Astrocyte of the hippocampus (primary cell): ENCODE data around the gene LRRC19.

Source experiments
- DNase-seq: peaks from one replicate; pipeline ENCODE4 v3.0.0; 2011; ENCODE audit warnings: low read depth, low spot score

Gene LRRC19, protein sequence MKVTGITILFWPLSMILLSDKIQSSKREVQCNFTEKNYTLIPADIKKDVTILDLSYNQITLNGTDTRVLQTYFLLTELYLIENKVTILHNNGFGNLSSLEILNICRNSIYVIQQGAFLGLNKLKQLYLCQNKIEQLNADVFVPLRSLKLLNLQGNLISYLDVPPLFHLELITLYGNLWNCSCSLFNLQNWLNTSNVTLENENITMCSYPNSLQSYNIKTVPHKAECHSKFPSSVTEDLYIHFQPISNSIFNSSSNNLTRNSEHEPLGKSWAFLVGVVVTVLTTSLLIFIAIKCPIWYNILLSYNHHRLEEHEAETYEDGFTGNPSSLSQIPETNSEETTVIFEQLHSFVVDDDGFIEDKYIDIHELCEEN

DNA sequence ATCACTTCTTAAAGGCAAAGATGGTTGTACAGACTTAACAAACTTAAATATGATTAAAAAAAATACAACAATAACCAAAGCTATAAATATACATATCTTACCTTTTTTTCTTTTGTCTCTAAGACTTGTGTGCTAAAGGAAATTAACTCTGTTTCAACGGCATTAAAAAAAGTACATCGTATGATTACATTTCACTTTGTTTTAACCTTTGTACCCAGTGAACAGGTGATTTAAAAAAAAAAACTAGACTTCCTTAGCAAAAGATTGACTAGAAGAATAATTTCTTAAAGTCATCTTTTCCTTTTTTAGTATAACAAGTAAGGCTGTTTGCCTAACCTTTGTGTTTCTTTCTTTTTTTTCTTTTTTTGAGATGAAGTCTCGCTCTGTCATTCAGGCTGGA is at the start of gene LRRC19:
LRRC19 (minus strand) TSS at position 182 of the 400 bp plus-strand sequence. CDS start 5,978 bp downstream, outside the sequence.
- no peak for DNase-seq

DNA sequence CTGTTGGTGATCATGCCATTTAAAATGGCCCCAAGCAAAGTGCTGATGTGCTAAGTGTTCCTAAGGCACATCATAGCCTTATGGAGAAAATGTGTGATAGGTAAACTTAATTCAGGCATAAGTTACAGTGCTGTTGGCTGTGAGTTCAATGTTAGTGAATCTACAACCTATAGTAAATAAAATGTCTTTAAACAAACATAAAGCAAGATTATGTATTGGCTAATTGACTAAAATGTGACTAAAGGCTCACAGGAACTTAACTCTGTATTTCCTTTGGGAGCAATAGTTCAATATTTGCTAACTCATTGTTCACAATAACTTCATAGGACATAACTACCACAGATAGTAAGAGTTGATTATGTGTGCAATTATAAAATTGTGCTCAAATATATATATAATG is 49.4 kb upstream of the LRRC19 start:
- no peak for DNase-seq

DNA sequence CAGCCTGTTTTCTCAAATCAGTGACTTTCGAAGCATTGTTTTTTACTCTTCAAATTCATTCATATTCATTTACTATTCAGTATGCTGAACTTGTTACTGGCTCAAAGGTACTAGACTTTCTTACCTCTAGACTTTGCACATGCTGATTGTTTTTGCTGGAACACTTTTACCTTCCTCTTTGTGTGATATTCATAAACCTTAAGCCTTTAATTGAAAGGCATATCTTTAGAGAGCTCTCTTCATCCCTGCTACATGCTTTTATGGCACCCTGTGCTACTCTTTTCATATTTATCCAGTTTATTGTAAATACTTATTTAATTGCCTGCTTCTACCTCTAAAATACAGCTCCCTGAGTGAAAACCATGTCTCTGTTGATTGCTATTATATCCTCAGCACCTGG is 48.7 kb upstream of the LRRC19 start:
- DNase-seq = no peak

DNA sequence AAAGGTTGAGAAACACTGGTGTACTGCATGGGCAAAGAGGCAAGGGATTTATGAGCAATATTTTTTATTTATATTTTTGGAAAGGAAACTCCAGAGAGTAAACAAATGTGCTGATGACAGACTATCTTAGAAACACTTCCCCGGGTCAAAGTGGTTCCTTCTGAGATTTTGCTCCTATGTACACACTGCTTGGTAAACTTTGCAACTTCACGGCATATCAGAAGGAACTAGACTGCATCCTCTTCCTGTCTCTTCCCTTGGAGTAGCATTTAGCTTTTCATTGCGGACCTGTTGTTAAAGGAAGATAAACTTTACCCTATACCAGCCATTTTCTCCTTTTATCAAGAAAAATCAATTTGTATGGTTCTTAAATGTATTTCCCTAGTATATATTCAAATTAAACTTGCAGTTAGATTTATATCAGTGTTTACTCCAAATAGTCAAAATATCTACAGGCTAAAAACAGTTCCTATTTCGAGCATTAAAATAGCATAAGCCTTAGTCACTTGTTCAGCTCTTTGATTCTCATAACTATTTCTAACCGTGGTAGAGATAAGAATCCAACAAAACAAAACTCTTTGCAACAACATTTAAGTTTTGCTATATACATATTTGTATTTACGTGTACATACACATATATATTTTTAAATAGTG is 48.0 kb upstream of the LRRC19 start:
- DNase-seq = peak; percentile 29

DNA sequence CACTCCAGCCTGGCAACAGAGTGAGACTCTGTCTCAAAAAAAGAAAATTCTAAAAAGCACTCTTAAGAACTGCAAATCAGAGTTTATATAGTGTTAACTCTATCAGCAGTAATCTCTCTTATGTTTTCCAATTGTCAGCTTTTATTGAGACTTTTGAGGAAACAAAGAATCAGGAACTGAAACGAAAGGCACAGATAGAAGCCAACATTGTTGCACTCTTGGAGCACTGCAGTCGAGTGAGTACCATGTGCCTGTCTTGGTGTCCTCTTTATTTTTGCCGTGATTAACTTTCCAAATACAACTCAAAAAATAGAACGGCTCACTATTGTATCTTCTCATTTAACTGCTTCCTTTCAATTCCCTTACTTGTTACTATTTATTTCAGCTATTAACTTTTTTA is 41.7 kb upstream of the LRRC19 start:
- DNase-seq = no peak

DNA sequence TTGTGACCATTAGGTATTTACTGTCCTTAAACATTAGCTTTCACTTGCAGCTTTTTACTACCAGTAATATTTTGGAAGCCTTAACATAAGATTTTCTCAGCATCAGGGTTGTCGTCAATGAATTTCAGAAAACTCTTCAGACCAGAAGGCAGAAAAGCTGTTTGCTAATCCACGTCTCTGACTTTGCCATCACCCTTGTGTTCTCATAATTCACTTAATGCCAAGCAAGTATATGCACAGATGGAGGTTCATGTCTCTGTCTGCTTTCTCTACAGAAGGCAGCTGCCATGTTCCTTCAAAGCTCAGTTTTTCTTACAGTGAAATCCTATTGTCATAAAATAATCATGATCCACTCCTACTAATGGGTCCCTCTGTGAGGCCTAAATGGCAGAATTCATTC is 37.7 kb upstream of the LRRC19 start:
- no peak for DNase-seq

DNA sequence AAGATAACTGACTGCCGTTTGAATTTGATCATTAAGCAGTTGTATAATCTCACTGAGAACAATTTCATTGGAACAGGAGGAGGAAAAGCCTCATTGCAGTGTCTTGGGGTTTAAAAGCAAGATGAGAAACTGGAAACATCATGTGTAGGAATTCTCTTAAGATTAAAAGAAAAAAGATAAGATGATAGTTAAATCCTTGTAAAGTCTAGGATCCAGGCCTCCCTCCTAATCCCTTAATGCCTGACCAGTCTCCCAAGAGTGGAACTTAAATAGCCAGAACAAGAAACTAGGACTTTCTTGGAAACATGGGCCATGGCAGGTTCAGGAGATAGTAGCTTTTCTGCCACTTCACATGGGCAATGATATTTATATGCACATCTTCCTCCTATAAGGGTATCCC is 37.0 kb upstream of the LRRC19 start:
- DNase-seq = no peak

DNA sequence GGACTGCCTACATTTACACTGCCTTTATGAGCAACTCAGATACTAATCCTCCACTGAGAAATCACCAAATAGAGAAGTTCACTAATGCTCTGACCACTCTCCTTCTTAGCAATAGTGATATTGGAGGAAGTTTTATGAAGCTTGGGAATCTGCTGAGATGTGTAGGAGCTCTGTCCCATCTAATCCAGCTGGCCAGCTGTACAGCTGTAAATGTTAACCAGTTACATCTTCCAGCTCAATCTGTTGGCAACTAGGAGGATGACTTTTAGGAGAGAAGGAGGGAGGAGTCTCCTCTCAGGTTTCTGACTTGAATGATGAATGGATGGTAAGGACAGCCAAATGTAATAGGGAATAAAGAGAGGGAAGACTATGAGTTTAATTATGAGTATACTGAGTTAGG is 36.3 kb upstream of the LRRC19 start:
- DNase-seq = no peak

DNA sequence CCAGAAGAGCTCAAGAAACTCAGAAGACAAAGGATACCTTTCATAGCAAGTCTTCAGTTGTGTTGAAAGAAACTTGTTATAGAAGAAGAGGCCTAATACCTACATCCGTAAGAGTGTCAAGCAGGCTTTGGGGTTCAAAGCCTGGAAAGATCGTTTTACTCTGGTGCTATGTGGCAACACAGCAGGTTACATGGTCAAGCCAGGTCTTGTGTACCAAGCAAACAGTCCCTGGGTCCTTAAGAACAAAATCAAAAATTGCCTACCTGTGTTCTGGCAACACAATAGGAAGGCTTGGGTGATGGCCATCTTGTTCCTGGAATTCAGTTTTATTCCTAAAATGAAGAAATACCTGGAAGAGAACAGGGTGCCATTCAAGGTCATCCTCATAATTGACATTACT is 32.0 kb upstream of the LRRC19 start:
- no peak for DNase-seq

DNA sequence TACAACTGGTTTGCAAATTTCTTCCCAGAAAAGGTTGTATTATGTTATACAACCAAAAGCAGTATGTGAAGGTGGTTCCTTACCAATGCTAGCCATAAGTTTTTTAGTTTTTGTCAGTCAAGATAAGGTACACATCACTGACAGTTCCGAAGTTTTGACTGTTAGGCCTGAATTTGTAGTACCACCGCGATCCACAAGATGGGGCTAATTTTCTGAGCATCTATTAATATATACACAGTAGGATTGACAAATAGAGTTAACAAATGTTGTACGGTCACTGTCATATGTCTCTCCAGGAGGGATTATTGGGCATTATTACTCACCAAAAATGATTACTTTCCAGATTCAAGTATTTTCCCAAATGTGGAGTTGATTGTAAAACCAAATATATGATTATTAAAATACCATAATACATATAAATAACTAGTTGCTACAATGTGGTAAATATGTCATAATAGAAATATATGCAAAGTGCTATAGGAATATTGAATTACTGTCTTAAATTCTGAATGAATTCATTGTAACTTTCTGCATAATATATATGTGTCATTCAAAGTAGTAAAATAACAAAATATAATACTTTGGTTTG is 28.4 kb upstream of the LRRC19 start:
- peak; percentile 67 for DNase-seq

DNA sequence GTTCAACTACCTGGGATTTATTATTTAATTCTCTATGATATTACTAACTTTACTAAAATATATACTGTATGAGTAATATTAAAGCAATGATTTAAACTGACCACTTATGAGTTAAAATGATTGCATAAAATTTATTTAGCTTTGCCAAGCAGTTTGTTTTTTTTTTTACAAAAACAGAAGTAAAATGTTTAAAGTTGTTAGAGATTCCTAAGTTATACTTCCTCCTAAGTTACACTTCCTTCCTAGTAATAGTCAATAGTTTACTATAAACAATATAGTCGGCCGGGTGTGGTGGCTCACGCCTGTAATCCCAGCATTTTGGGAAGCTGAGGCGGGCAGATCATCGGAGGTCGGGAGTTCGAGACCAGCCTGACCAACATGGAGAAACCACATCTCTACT is 23.7 kb upstream of the LRRC19 start:
- no peak for DNase-seq

DNA sequence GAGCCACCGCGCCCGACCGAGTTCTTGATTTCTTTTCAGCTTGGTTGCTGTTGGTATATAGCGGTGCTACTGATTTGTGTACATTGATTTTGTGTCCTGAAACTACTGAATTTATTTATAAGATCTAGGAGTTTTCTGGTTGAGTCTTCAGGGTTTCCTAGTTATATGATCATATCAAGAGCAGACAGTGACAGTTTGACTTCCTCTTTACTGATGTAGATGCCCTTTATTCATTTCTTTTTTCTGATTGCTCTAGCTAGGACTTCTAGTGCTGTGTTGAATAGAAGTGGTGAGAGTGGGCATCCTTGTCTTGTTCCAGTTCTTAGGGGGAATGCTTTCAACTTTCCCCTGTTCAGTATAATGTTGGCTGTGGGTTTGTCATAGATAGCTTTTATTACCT is 17.4 kb upstream of the LRRC19 start:
- DNase-seq = no peak

DNA sequence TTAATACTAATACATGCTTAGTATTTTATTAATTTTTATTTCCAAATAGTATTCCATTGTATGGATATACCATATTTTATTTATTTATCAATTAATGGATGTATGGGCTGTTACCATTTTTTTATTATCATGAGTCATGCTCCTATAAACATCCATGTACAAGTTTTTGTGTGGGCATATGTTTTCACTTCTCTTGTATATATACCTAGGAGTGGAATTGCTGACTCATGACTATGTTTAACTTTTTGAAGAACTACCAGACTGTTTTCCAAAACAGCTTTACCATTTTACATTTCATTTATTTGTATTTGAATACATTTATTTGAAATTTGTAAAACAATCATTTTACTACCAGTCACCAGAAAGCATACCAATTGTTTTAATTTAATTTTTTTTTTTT is 14.1 kb upstream of the LRRC19 start:
- no peak for DNase-seq

DNA sequence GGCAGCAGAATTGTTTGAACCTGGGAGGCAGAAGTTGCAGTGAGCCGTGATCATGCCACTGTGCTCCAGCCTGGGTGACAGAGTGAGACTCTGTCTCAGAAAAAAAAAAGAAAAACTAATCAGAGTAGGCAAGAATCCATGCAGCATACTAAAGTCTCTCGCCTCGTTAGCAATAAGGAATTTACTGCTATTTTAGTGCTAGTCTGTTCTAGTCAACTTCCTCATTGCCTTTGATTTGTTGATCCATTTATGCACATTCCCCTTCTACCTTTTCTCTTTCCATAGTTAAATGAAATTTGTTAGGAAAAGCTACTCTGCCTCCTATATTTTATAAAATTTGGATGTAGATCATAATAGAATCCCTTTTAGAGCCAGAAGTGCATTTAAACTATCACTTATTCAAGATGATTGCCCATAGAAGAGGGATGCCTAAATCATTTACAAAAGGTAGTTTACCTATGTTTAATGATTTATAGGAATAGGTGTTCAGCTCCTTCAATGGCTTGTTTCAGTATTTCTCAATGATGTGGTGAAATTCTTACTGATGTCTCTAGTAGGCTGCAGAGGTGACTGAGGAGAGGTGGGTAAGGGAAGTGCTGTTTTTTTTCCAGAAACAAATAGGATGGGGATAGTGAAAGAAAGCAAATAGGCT is 1.9 kb downstream of the LRRC19 start:
- DNase-seq = peak; percentile 43

DNA sequence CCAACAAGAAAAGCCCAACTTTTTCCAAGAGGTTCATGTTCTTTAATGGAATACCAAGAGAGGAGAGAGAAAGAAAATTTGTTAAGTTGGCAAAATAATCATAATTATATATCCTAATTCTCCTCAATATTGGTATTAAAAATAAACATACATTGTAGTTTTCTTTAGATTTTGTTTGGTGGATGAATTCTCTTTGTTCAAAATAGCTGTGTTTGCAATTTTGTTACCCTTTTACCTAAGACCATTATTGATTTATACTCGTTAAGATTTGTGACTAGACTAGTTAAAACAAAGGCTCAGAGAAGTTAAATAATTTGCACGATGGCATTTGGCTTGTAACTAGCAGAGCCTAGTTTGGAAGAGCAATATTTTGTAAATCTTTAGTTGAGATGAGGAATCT is 9.7 kb downstream of the LRRC19 start:
- no peak for DNase-seq

DNA sequence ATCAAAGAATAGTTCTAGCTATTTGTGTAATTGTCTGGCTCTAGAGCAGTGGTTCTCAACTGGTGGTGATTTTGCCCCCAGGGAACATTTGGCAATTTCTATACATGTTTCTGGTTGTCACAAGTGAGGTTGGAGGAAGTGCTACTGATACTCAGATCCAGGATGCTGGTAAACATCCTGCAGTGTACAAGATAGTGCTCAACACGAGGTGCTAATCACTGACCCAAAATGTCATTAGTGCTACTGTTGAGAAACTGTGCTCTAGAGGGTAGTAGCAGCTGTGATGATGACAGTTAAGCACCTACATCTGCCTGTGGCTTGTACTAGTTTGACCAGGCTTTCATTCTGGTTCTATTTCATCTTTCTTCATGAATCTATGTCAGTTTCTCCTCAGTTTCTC is 22.1 kb downstream of the LRRC19 start:
- DNase-seq = no peak

DNA sequence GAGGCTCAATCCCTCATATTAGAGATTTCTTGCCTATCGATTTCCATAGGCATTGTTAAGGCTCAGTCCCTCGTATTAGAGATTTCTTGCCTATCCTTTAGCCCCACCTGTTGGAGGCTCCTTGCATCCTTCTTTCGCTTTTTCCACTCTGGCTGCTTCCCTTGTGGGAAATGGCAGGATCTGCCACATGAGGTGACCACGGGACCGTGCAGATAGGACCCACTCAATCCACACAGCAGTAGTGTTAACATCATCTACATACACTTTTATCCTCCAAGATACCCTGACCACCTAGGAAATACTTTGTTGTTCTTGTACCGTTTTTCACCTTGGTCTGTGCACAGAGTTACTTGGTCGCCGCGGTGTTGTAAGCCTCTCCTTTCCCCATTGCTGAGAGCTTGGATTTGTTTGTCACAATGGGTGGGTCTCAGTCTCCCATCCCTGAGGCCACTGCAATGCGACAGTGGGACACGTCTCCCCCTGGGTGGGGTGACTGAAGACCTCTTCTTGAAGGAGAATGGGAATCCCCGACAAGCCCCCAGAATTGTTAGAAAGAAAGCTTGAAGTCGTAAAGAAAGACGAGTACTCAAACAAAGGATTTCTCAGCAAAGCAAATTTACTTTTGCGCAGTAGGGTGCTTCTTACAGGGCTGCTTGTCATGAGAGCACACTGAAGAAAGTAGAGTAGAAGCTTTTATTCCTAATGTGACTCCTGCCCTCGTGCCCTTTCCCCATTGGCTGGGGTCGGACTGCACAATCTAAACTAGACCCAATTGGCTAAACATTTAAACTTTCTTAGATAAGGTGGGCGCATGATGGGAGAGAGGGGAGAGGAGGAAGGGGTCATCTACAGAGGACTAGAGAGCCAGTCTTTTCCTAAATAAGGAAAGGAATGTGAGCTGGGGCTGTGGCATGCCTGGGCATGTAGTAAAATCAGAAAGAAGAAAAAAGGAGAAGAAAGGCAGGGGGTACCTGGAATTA is 29.5 kb downstream of the LRRC19 start:
- peak; percentile 33 for DNase-seq

DNA sequence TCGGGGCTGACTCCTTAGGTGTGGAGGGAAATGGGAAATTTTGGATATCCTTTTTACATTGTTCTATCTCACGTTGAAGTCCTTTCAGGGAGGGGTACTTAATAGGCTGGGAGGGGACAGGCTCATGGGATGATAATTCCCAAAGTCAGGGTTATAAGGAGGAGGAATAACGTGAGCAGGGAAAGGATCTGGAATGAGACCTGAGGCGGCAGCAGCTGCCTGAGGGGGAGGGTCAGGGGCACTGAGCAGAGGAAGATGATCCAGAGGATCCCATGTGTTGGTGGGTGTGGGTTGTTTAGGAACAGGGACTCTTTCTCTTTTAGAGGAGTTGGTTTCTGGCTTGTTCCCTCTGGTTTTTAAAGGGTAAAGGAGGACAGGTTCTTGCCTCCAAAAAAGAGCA is 30.5 kb downstream of the LRRC19 start:
- no peak for DNase-seq

DNA sequence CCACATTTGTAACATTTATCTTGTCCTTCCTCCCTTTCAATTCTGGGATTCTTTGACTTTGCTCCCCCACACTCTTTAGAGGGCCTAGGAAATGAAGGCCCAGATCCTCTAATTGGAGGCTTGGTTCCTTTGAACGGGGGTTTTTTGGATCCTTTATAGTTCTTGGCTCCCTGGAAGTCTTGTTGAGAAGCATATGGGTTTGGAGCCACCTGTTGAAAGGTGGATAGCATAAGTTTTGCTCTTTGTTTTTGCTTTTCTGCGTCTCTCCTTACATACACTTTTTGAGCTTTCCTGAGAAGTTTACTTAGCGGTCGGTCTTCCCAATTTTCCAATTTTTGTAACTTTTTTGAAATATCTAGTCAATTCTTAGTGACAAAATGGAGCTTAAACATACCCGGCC is 31.5 kb downstream of the LRRC19 start:
- no peak for DNase-seq

DNA sequence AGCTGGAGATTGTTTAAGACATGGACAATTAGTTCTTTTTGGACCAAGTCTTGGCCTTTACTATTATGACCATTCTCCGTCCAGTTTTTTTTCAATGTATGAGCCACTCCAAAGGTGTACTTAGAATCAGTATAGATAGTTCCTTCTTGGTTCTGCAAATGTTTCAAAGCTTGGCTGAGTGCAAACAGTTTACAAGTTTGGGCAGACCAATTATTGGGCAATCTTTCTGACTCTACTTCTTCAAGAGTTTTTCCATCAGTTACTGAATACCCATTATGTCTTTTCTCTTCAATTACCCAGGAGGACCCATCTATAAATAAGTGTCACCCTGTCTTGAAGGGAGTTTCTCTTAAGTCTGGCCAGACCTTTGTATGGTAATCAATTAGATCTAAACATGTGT is 33.8 kb downstream of the LRRC19 start:
- DNase-seq = no peak

DNA sequence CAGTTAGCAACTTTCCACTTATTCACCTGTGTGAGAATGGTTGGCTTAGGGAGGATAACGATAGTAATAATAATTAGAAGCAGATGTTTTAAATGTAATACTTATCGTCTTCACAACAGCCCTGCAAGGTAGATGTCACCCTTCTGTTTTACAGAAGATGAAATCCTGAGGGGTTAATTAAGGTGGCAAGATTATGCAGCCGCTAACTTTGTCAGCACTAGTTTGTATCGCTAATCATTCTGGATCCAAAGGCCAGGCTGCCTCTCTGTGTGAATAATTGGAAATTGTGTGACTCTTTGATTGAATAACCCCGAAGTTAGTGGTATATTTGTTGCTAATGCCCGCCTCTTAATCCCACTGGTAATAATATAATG is 48.6 kb downstream of the LRRC19 start:
- no peak for DNase-seq
